T-cell (primary cell): ENCODE measurements around the gene NMT2. TPM values are rescaled to one million over a fixed set of nuclear protein-coding genes. Genes with fewer than 3 reads are reported as not detected.

ENCODE experiments used
- ATAC-seq, 4 experiments: fragments of 200-7000 bp in 3 of 4; fragments of 150-1000 bp in 1 of 4; cut with Tn5 transposase; replicated peaks in 1 of 4; 1 replicate in 3 of 4; 2 replicates in 1 of 4; pipeline ENCODE4 v1.10.0; 2021; ENCODE audit warnings: moderate library complexity in 3 of 4, mild to moderate bottlenecking in 2 of 4, moderate number of reproducible peaks in 1 of 4
- CTCF ChIA-PET, 2 donors: fragments of 300-600 bp; sonication (Branson Sonifier 250); formaldehyde crosslinking; loops; one replicate each; lab custom pipeline; 2022; ENCODE audit warnings: antibody characterized with exemption in 2 of 2; lab: Charles Lee
- POLR2A ChIA-PET, 2 donors: fragments of 300-600 bp; sonication (Branson Sonifier 250); formaldehyde crosslinking; loops; one replicate each; lab custom pipeline; 2022; ENCODE audit warnings: antibody characterized with exemption in 2 of 2; lab: Charles Lee
- DNase-seq, 35 experiments: peaks; one replicate each; pipeline versions ENCODE4 v3.0.0 to v3.0.0-alpha.2; 2013 to 2023
- H3K27ac ChIP-seq: one replicate; pipeline ENCODE4 v1.5.1; 2013; ENCODE audit warnings: low read length
- H3K27me3 ChIP-seq, 2 experiments: replicated peaks in 1 of 2; 1 replicate in 1 of 2; 2 replicates in 1 of 2; pipeline versions ENCODE4 v1.6.1 to v1.7.0; 2013; ENCODE audit warnings: low read length in 1 of 2, mixed read lengths in 1 of 2; ENCODE audit not compliant: control insufficient read depth in 2 of 2, insufficient read depth in 2 of 2; ENCODE audit errors: extremely low read depth in 1 of 2
- H3K36me3 ChIP-seq, 2 donors: 1 replicate in 1 of 2; 2 replicates in 1 of 2; pipeline versions ENCODE4 v1.6.1 to v1.7.0; 2013; ENCODE audit warnings: low read length in 1 of 2; ENCODE audit not compliant: control insufficient read depth in 2 of 2, insufficient read depth in 1 of 2; ENCODE audit errors: extremely low read depth in 1 of 2
- H3K4me1 ChIP-seq, 2 experiments: 1 replicate in 1 of 2; 2 replicates in 1 of 2; pipeline versions ENCODE4 v1.6.1 to v1.7.0; 2013; ENCODE audit warnings: low read length in 2 of 2, mixed read lengths in 1 of 2; ENCODE audit not compliant: insufficient read depth in 2 of 2, control insufficient read depth in 1 of 2; ENCODE audit errors: extremely low read depth in 1 of 2
- H3K4me3 ChIP-seq, 2 donors: 1 replicate in 1 of 2; 2 replicates in 1 of 2; pipeline versions ENCODE4 v1.5.1 to v1.7.0; 2013; ENCODE audit warnings: mild to moderate bottlenecking in 2 of 2, low read length in 1 of 2, moderate library complexity in 1 of 2; ENCODE audit not compliant: control insufficient read depth in 1 of 2; ENCODE audit errors: extremely low read depth in 1 of 2
- H3K9me3 ChIP-seq: 2 replicates; pipeline ENCODE4 v1.7.0; 2013
- H3K27ac Mint-ChIP-seq, 2 donors: one replicate each; pipeline ENCODE4 v1.8.0; 2020 to 2021; ENCODE audit warnings: mild to moderate bottlenecking in 2 of 2, mixed read lengths in 2 of 2
- H3K27me3 Mint-ChIP-seq, 2 donors: one replicate each; pipeline ENCODE4 v1.8.0; 2021 to 2022; ENCODE audit warnings: mixed read lengths in 2 of 2
- H3K36me3 Mint-ChIP-seq: one replicate; pipeline ENCODE4 v1.8.0; 2021; ENCODE audit warnings: mixed read lengths
- H3K4me1 Mint-ChIP-seq, 3 donors: one replicate each; pipeline ENCODE4 v1.8.0; 2020 to 2022; ENCODE audit warnings: mixed read lengths in 3 of 3, mild to moderate bottlenecking in 1 of 3
- H3K4me3 Mint-ChIP-seq, 3 donors: one replicate each; pipeline ENCODE4 v1.8.0; 2020 to 2022; ENCODE audit warnings: mild to moderate bottlenecking in 3 of 3, mixed read lengths in 3 of 3, moderate library complexity in 3 of 3
- H3K9me3 Mint-ChIP-seq, 3 donors: one replicate each; pipeline ENCODE4 v1.8.0; 2020 to 2022; ENCODE audit warnings: mixed read lengths in 3 of 3
- whole genome bisulfite sequencing: methylation state at CpG from one replicate; pipeline ENCODE4 v1.1.5; 2013; ENCODE audit warnings: missing lambda C conversion rate; ENCODE audit not compliant: insufficient coverage; 5-methylcytosine and 5-hydroxymethylcytosine counted together
- total RNA-seq, 35 experiments: library from RNA in 6 of 35; stranded (reverse) in 6 of 35; fragments of 120-200 nt in 1 of 35; gene quantifications; one replicate each; pipeline versions ENCODE4 v1.2.1 to v1.2.4 and lab custom pipeline; 2013 to 2026

The NMT2 gene
- total RNA-seq, 5 donors from 2014 or later (not counting 1 experiment from before 2014, with no cell fraction given): 35.5 to 80.4 (median 40.8) TPM

GRCh38 chr10:15103513-15103912 is 65.0 kb downstream of the NMT2 start:
- Mint-ChIP-seq H3K4me1 (peaks cover 23 to 34% (median 27%) of the 10 kb centered on the region in 3 donors), H3K27me3 (no peaks in the 10 kb centered on the region), H3K4me3 (peak overlapping the region in 1 of 3 donors; percentile 28), H3K27ac (no peak overlapping the region), H3K36me3 (peaks cover 36% of the 10 kb centered on the region), H3K9me3 (no peaks in the 10 kb centered on the region)
- DNase-seq (no peak), ATAC-seq (no peak)
- Histone ChIP-seq H3K27ac (no peak overlapping the region), H3K27me3 (no peaks in the 10 kb centered on the region), H3K4me1 (peaks cover under 1 to 24% of the 10 kb centered on the region in 2 experiments), H3K9me3 (no peaks in the 10 kb centered on the region), H3K4me3 (no peak overlapping the region), H3K36me3 (peaks cover 12 to 64% of the 10 kb centered on the region in 2 donors)
- ChIA-PET CTCF (interaction anchor here in 1 of 2 donors (0.6 kb wide), 1 partner anchor 744 kb away, joined by 10 read pairs; no protein-coding TSS in a partner anchor), POLR2A (no interaction called here)
- WGBS: 94% methylated on average over 6 of the region's 9 CpGs

GRCh38 chr10:15099886-15100285 is 68.6 kb downstream of the NMT2 start:
- Mint-ChIP-seq H3K36me3 (peaks cover 20% of the 10 kb centered on the region), H3K27ac (peak overlapping the region; percentile 6 to 76), H3K4me3 (peak overlapping the region in 1 of 3 donors; percentile 22), H3K9me3 (no peaks in the 10 kb centered on the region), H3K27me3 (no peaks in the 10 kb centered on the region), H3K4me1 (peaks cover 37 to 45% (median 43%) of the 10 kb centered on the region in 3 donors)
- no peak for ATAC-seq
- Histone ChIP-seq H3K4me3 (no peak overlapping the region), H3K36me3 (peaks cover 5 to 43% of the 10 kb centered on the region in 2 donors), H3K4me1 (peaks cover 3 to 33% of the 10 kb centered on the region in 2 experiments), H3K9me3 (no peaks in the 10 kb centered on the region), H3K27ac (no peak overlapping the region), H3K27me3 (no peaks in the 10 kb centered on the region)
- ChIA-PET POLR2A (no interaction called here), CTCF (no interaction called here)
- WGBS: 82% methylated on average over 2 of the region's 4 CpGs
- DNase-seq: no peak

GRCh38 chr10:15097011-15097812 is 71.3 kb downstream of the NMT2 start, which contains the start of gene RPP38:
RPP38 (plus strand) TSS chr10:15097355; CDS start chr10:15103315, 5,960 bp downstream.
- ChIA-PET CTCF (no interaction called here), POLR2A (interaction anchor here in 1 of 2 donors (1.0 kb wide), 2 partner anchors 259 to 911 kb away, joined by 3 read pairs; partner anchors contain the start of genes CDNF, HSPA14 and MSANTD7)
- H3K9me3 ChIP-seq: no peaks in the 10 kb centered on the region
- H3K36me3 Mint-ChIP-seq: peaks cover 5% of the 10 kb centered on the region
- peak; percentile 84 to 87 (median 86) for ATAC-seq
- no peaks in the 10 kb centered on the region for H3K9me3 Mint-ChIP-seq
- WGBS: under 1% methylated on average over 77 of the region's 84 CpGs
- no peaks in the 10 kb centered on the region for H3K27me3 ChIP-seq
- peaks cover 0 to 18% of the 10 kb centered on the region in 2 donors for H3K36me3 ChIP-seq
- H3K27ac Mint-ChIP-seq: peak within 1 kb of the TSS; percentile 93 to 96
- peaks cover 37 to 45% (median 43%) of the 10 kb centered on the region in 3 donors for H3K4me1 Mint-ChIP-seq
- H3K4me3 Mint-ChIP-seq: peak within 1 kb of the TSS; percentile 93 to 99 (median 95)
- no peaks in the 10 kb centered on the region for H3K27me3 Mint-ChIP-seq
- peak within 1 kb of the TSS; percentile 91 for H3K27ac ChIP-seq
- H3K4me1 ChIP-seq: peaks cover 3 to 33% of the 10 kb centered on the region in 2 experiments
- peak; percentile 82 to 96 (median 90) for DNase-seq
- peak within 1 kb of the TSS; percentile 73 to 84 for H3K4me3 ChIP-seq

GRCh38 chr10:15096661-15097010 is 71.9 kb downstream of the NMT2 start:
- DNase-seq (no peak), ATAC-seq (peak; percentile 20 to 30 (median 23))
- peaks cover 3 to 33% of the 10 kb centered on the region in 2 experiments for H3K4me1 ChIP-seq
- H3K36me3 ChIP-seq: peaks cover 0 to 14% of the 10 kb centered on the region in 2 donors
- H3K9me3 ChIP-seq: no peaks in the 10 kb centered on the region
- peak overlapping the region; percentile 93 to 99 (median 95) for H3K4me3 Mint-ChIP-seq
- peaks cover 34 to 42% (median 39%) of the 10 kb centered on the region in 3 donors for H3K4me1 Mint-ChIP-seq
- ChIA-PET POLR2A (no interaction called here), CTCF (no interaction called here)
- H3K27ac Mint-ChIP-seq: peak overlapping the region; percentile 84 to 85
- under 1% methylated on average over 11 of the region's 11 CpGs for WGBS
- H3K4me3 ChIP-seq: peak overlapping the region; percentile 73 to 84
- H3K27ac ChIP-seq: peak overlapping the region; percentile 91
- no peaks in the 10 kb centered on the region for H3K9me3 Mint-ChIP-seq
- H3K27me3 ChIP-seq: no peaks in the 10 kb centered on the region
- no peaks in the 10 kb centered on the region for H3K27me3 Mint-ChIP-seq
- peaks cover under 1% of the 10 kb centered on the region for H3K36me3 Mint-ChIP-seq

GRCh38 chr10:15092855-15093408 is 75.6 kb downstream of the NMT2 start:
- CTCF ChIA-PET: no interaction called here
- no peak overlapping the region for H3K27ac Mint-ChIP-seq
- H3K4me1 Mint-ChIP-seq: peaks cover 12 to 18% (median 13%) of the 10 kb centered on the region in 3 donors
- Histone ChIP-seq H3K9me3 (no peaks in the 10 kb centered on the region), H3K4me1 (peaks cover 3 to 19% of the 10 kb centered on the region in 2 experiments), H3K36me3 (no peaks in the 10 kb centered on the region), H3K4me3 (no peak overlapping the region), H3K27ac (no peak overlapping the region), H3K27me3 (peaks cover 0 to 5% of the 10 kb centered on the region in 2 experiments)
- no peaks in the 10 kb centered on the region for H3K36me3 Mint-ChIP-seq
- no peaks in the 10 kb centered on the region for H3K9me3 Mint-ChIP-seq
- no peaks in the 10 kb centered on the region for H3K27me3 Mint-ChIP-seq
- POLR2A ChIA-PET: no interaction called here
- no peak overlapping the region for H3K4me3 Mint-ChIP-seq
- WGBS: 83% methylated on average over 11 of the region's 16 CpGs
- DNase-seq (no peak), ATAC-seq (no peak)

GRCh38 chr10:15091418-15091817 is 77.1 kb downstream of the NMT2 start:
- H3K9me3 Mint-ChIP-seq: no peaks in the 10 kb centered on the region
- H3K27ac Mint-ChIP-seq: no peak overlapping the region
- WGBS: 87% methylated on average over 3 of the region's 5 CpGs
- no peak for DNase-seq
- H3K4me1 ChIP-seq: peaks cover 3 to 13% of the 10 kb centered on the region in 2 experiments
- ChIA-PET POLR2A (no interaction called here), CTCF (no interaction called here)
- no peaks in the 10 kb centered on the region for H3K36me3 ChIP-seq
- H3K27me3 Mint-ChIP-seq: no peaks in the 10 kb centered on the region
- peaks cover 0 to 8% of the 10 kb centered on the region in 2 experiments for H3K27me3 ChIP-seq
- no peak overlapping the region for H3K4me3 Mint-ChIP-seq
- peaks cover 3 to 8% (median 3%) of the 10 kb centered on the region in 3 donors for H3K4me1 Mint-ChIP-seq
- no peak overlapping the region for H3K4me3 ChIP-seq
- no peaks in the 10 kb centered on the region for H3K9me3 ChIP-seq
- H3K27ac ChIP-seq: no peak overlapping the region
- no peak for ATAC-seq
- no peaks in the 10 kb centered on the region for H3K36me3 Mint-ChIP-seq
